Mesenchymal stem cell (in vitro differentiated cells and primary cell): ENCODE data around the gene TBX1.

ENCODE experiments used
- DNase-seq: peaks from one replicate; pipeline ENCODE4 v3.0.0-alpha.2; 2013
- H2AFZ ChIP-seq: one replicate; pipeline ENCODE4 v1.6.1; 2013; ENCODE audit warnings: low read depth, mild to moderate bottlenecking, control low read depth, inconsistent platforms, low read length, moderate library complexity
- H2AK5ac ChIP-seq: 2 replicates; pipeline ENCODE4 v1.6.1; 2013; ENCODE audit warnings: low read length, moderate library complexity, mild to moderate bottlenecking, inconsistent platforms; ENCODE audit not compliant: severe bottlenecking
- H2BK120ac ChIP-seq: one replicate; pipeline ENCODE4 v1.6.1; 2013; ENCODE audit warnings: low read depth, mild to moderate bottlenecking, inconsistent platforms, low read length, moderate library complexity
- H2BK12ac ChIP-seq, 2 experiments: one replicate each; pipeline ENCODE4 v1.6.1; 2013; ENCODE audit warnings: inconsistent platforms in 2 of 2, low read length in 2 of 2, mild to moderate bottlenecking in 2 of 2, moderate library complexity in 2 of 2, control low read depth in 1 of 2
- H2BK15ac ChIP-seq: one replicate; pipeline ENCODE4 v1.6.1; 2013; ENCODE audit warnings: mild to moderate bottlenecking, low read depth, inconsistent platforms; ENCODE audit not compliant: poor library complexity, severe bottlenecking
- H2BK5ac ChIP-seq: 2 replicates; pipeline ENCODE4 v1.6.1; 2013; ENCODE audit warnings: low read depth, mild to moderate bottlenecking, low read length, control low read depth, inconsistent platforms; ENCODE audit not compliant: poor library complexity, severe bottlenecking
- H3K14ac ChIP-seq, 2 experiments: one replicate each; pipeline ENCODE4 v1.6.1; 2013; ENCODE audit warnings: inconsistent platforms in 2 of 2, low read length in 2 of 2, control low read depth in 1 of 2, mild to moderate bottlenecking in 1 of 2, moderate library complexity in 1 of 2
- H3K18ac ChIP-seq, 2 experiments: one replicate each; pipeline ENCODE4 v1.6.1; 2013; ENCODE audit warnings: inconsistent platforms in 2 of 2, low read length in 2 of 2, control low read depth in 1 of 2, low read depth in 1 of 2, mild to moderate bottlenecking in 1 of 2
- H3K23ac ChIP-seq, 2 experiments: one replicate each; pipeline ENCODE4 v1.6.1; 2013; ENCODE audit warnings: inconsistent platforms in 2 of 2, low read length in 2 of 2, mild to moderate bottlenecking in 2 of 2, moderate library complexity in 2 of 2, control low read depth in 1 of 2
- H3K27ac ChIP-seq: 2 replicates; pipeline ENCODE4 v1.5.1; 2013; ENCODE audit warnings: mild to moderate bottlenecking, moderate library complexity, low read length, control low read depth, inconsistent platforms; ENCODE audit not compliant: poor library complexity, severe bottlenecking
- H3K27me3 ChIP-seq, 2 experiments: 2 replicates each; pipeline versions ENCODE4 v1.6.1 to v1.7.0; 2013; ENCODE audit warnings: low read length in 2 of 2, mild to moderate bottlenecking in 2 of 2, moderate library complexity in 2 of 2, control low read depth in 1 of 2, inconsistent platforms in 1 of 2; ENCODE audit not compliant: control insufficient read depth in 1 of 2, insufficient read depth in 1 of 2
- H3K36me3 ChIP-seq, 2 experiments: 2 replicates each; pipeline versions ENCODE4 v1.6.1 to v1.7.0; 2013; ENCODE audit warnings: low read length in 2 of 2, control low read depth in 1 of 2, inconsistent platforms in 1 of 2, low read depth in 1 of 2, mild to moderate bottlenecking in 1 of 2; ENCODE audit not compliant: insufficient read depth in 2 of 2, control insufficient read depth in 1 of 2
- H3K4ac ChIP-seq, 2 experiments: one replicate each; pipeline ENCODE4 v1.6.1; 2013; ENCODE audit warnings: inconsistent platforms in 2 of 2, low read length in 2 of 2, mild to moderate bottlenecking in 2 of 2, moderate library complexity in 2 of 2, control low read depth in 1 of 2, low read depth in 1 of 2
- H3K4me1 ChIP-seq: 2 replicates; pipeline ENCODE4 v1.6.1; 2013; ENCODE audit warnings: low read depth, low read length, control low read depth; ENCODE audit not compliant: control insufficient read depth, insufficient read depth
- H3K4me2 ChIP-seq: 2 replicates; pipeline ENCODE4 v1.6.1; 2013; ENCODE audit warnings: low read length, mild to moderate bottlenecking, inconsistent platforms; ENCODE audit not compliant: poor library complexity, severe bottlenecking
- H3K4me3 ChIP-seq, 2 experiments: 2 replicates each; pipeline versions ENCODE4 v1.5.1 to v1.7.0; 2013; ENCODE audit warnings: low read length in 2 of 2, mild to moderate bottlenecking in 2 of 2, control low read depth in 1 of 2, low read depth in 1 of 2; ENCODE audit not compliant: insufficient read depth in 1 of 2
- H3K79me1 ChIP-seq: replicated peaks from 2 replicates; pipeline ENCODE4 v1.6.1; 2013; ENCODE audit warnings: mild to moderate bottlenecking, control low read depth, low read length, inconsistent platforms; ENCODE audit not compliant: poor library complexity, severe bottlenecking
- H3K9ac ChIP-seq: 2 replicates; pipeline ENCODE4 v1.7.0; 2013; ENCODE audit warnings: mild to moderate bottlenecking, low read length, moderate library complexity
- H3K9me3 ChIP-seq: 2 replicates; pipeline ENCODE4 v1.7.0; 2013; ENCODE audit warnings: mild to moderate bottlenecking, low read length; ENCODE audit not compliant: control insufficient read depth
- H4K8ac ChIP-seq: one replicate; pipeline ENCODE4 v1.6.1; 2013; ENCODE audit warnings: inconsistent platforms, mild to moderate bottlenecking, low read length, moderate library complexity
- H4K91ac ChIP-seq: one replicate; pipeline ENCODE4 v1.6.1; 2013; ENCODE audit warnings: mild to moderate bottlenecking, low read length, inconsistent platforms
- WGBS: methylation state at CpG from one replicate; pipeline ENCODE4 v1.1.7; 2013; ENCODE audit warnings: mixed read lengths; 5-methylcytosine and 5-hydroxymethylcytosine counted together

Gene TBX1

GRCh38 chr22:19732403-19733113, 28.0 kb upstream of the TBX1 start:
- H3K36me3 ChIP-seq = no peaks in the 10 kb centered on the region
- no peak overlapping the region for H2BK120ac ChIP-seq
- no peak overlapping the region for H3K9ac ChIP-seq
- H2BK15ac ChIP-seq = no peak overlapping the region
- H3K27me3 ChIP-seq = peaks cover 12 to 54% of the 10 kb centered on the region in 2 experiments
- no peak for DNase-seq
- no peak overlapping the region for H4K91ac ChIP-seq
- no peak overlapping the region for H3K14ac ChIP-seq
- H2AFZ ChIP-seq = no peak overlapping the region
- H2BK12ac ChIP-seq = no peak overlapping the region
- H3K4me1 ChIP-seq = peaks cover 9% of the 10 kb centered on the region
- no peaks in the 10 kb centered on the region for H3K79me1 ChIP-seq
- no peak overlapping the region for H2BK5ac ChIP-seq
- H3K27ac ChIP-seq = no peak overlapping the region
- H4K8ac ChIP-seq = no peak overlapping the region
- no peak overlapping the region for H3K23ac ChIP-seq
- H3K4ac ChIP-seq = no peak overlapping the region
- no peak overlapping the region for H2AK5ac ChIP-seq
- WGBS = 83% methylated on average over 8 of the region's 10 CpGs
- H3K4me2 ChIP-seq = no peak overlapping the region
- no peak overlapping the region for H3K18ac ChIP-seq
- H3K9me3 ChIP-seq = no peaks in the 10 kb centered on the region
- H3K4me3 ChIP-seq = no peak overlapping the region

GRCh38 chr22:19733755-19734154, 26.8 kb upstream of the TBX1 start:
- H2BK12ac ChIP-seq = no peak overlapping the region
- H3K9me3 ChIP-seq = no peaks in the 10 kb centered on the region
- no peak overlapping the region for H2AFZ ChIP-seq
- no peak overlapping the region for H3K18ac ChIP-seq
- no peak overlapping the region for H2AK5ac ChIP-seq
- H2BK5ac ChIP-seq = no peak overlapping the region
- DNase-seq = no peak
- no peak overlapping the region for H3K4ac ChIP-seq
- 74% methylated on average over 5 of the region's 5 CpGs for WGBS
- H3K4me3 ChIP-seq = no peak overlapping the region
- no peak overlapping the region for H4K8ac ChIP-seq
- no peak overlapping the region for H2BK15ac ChIP-seq
- no peak overlapping the region for H3K23ac ChIP-seq
- peaks cover 4 to 53% of the 10 kb centered on the region in 2 experiments for H3K27me3 ChIP-seq
- no peak overlapping the region for H3K9ac ChIP-seq
- H3K36me3 ChIP-seq = no peaks in the 10 kb centered on the region
- no peak overlapping the region for H3K4me2 ChIP-seq
- no peak overlapping the region for H3K14ac ChIP-seq
- H3K27ac ChIP-seq = no peak overlapping the region
- no peaks in the 10 kb centered on the region for H3K79me1 ChIP-seq
- H3K4me1 ChIP-seq = peaks cover 9% of the 10 kb centered on the region
- H4K91ac ChIP-seq = no peak overlapping the region
- H2BK120ac ChIP-seq = no peak overlapping the region

- H3K9me3 ChIP-seq = no peaks in the 10 kb centered on the region
- no peak overlapping the region for H3K4me3 ChIP-seq
- peaks cover 4 to 57% of the 10 kb centered on the region in 2 experiments for H3K27me3 ChIP-seq
- no peaks in the 10 kb centered on the region for H3K36me3 ChIP-seq
- H4K91ac ChIP-seq = no peak overlapping the region
- H2BK120ac ChIP-seq = no peak overlapping the region
- H2AFZ ChIP-seq = no peak overlapping the region
- no peak overlapping the region for H3K4ac ChIP-seq
- DNase-seq = no peak
- no peak overlapping the region for H2BK15ac ChIP-seq
- no peak overlapping the region for H4K8ac ChIP-seq
- no peak overlapping the region for H3K27ac ChIP-seq
- no peak overlapping the region for H2AK5ac ChIP-seq
- peaks cover 9% of the 10 kb centered on the region for H3K4me1 ChIP-seq
- H3K14ac ChIP-seq = no peak overlapping the region
- H3K9ac ChIP-seq = no peak overlapping the region
- no peak overlapping the region for H3K23ac ChIP-seq
- no peaks in the 10 kb centered on the region for H3K79me1 ChIP-seq
- H3K4me2 ChIP-seq = no peak overlapping the region
- H3K18ac ChIP-seq = no peak overlapping the region
- WGBS = 90% methylated on average over 7 of the region's 7 CpGs
- no peak overlapping the region for H2BK12ac ChIP-seq
- H2BK5ac ChIP-seq = no peak overlapping the region
Measured at GRCh38 chr22:19734163-19734562, 26.4 kb upstream of the TBX1 start.

- Histone ChIP-seq H3K36me3 (no peaks in the 10 kb centered on the region), H4K91ac (no peak overlapping the region), H3K4me2 (no peak overlapping the region), H3K4ac (no peak overlapping the region), H2AFZ (no peak overlapping the region), H3K27ac (no peak overlapping the region), H2BK5ac (no peak overlapping the region), H3K79me1 (no peaks in the 10 kb centered on the region), H2BK120ac (no peak overlapping the region), H2BK15ac (no peak overlapping the region), H3K27me3 (peaks cover 4 to 57% of the 10 kb centered on the region in 2 experiments), H3K4me1 (peaks cover 9% of the 10 kb centered on the region), H3K14ac (no peak overlapping the region), H2BK12ac (no peak overlapping the region), H3K23ac (no peak overlapping the region), H3K18ac (no peak overlapping the region), H3K4me3 (no peak overlapping the region), H3K9ac (no peak overlapping the region), H3K9me3 (no peaks in the 10 kb centered on the region), H4K8ac (no peak overlapping the region), H2AK5ac (no peak overlapping the region)
- WGBS = 81% methylated on average over 5 of the region's 5 CpGs
- no peak for DNase-seq
Measured at GRCh38 chr22:19734837-19735382, 25.7 kb upstream of the TBX1 start.
